ENCODE measurements around the gene SLC25A41.
"Not testable (repeated sequence)": the region's sequence is repeated elsewhere in the genome, so short reads cannot be mapped to it uniquely, and the experiment has no call there.

Gene SLC25A41

DNA sequence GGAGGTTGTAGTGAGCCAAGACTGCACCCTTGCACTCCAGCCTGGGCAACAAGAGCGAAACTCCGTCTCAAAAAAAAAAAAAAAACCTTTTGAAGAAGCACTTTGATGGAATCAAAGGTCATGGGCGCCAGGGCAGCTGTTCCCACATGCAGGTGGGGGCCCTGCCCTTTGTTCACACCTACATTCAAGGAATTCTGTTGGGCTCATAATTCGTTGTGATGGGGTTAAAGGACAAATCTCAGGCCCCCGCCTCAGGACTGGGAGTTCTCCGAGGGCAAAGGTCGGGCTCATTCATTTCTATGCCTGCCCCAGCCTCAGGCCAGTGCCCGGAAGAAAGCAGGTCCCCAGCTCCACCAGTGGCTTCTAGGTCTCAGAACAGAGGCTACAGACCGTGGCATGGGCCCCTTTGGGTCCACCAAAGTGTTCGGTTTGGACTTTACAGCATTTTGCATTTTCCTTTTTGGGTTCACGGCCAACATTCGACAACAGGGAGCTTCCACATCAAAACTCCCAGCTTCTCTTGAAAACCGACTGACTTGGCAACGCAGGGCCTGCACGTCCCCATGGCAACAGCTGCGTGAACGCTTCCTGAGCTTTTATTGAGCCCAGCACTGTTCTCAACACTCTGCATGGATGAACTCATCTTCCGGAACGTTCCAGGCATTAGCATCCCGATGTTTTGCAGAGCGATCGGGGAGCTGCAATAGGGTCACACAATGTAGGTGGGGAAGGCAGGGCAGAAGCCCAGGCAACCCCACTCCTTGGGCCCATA lies 30.5 kb downstream of the SLC25A41 start:
- DNase-seq, result no peak

GRCh38 chr19:6402058-6402457 lies 31.5 kb downstream of the SLC25A41 start:
- DNase-seq, result no peak

DNA sequence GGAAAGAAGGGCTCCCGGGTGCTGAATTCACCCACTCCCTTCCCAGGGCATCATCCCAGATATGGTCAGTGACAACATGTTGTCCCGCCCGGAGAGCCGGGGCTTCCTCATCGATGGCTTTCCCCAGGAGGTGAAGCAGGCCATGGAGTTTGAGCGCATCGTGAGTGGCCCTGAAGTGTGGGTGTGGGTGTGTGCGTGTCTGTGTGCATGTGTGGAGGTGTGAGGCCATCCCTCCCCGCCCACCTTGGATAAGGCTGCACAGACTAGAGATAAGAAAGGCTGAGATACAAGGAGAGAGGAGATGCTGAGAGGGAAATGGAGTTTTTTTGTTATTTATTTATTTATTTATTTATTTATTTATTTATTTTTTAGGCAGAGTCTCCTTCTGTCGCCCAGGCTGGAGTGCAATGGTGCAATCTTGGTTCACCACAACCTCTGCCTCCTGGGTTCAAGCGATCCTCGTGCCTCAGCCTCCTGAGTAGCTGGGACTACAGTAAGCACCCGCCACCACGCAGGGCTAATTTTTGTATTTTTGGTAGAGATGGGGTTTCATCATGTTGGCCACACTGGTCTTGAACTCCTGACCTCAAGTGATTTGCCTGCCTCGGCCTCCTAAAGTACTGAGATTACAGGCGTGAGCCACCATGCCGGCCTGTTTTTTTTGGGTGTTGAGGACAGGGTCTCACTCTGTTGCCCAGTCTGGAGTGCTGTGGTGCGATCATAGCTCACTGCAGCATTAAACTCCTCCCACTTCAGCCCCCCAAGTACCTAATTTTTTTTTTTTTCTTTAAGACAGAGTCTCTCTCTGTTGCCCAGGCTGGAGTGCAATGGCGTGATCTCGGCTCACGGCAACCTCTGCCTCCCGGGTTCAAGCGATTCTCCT lies 33.3 kb downstream of the SLC25A41 start:
- DNase-seq, result not testable (repeated sequence)

DNA sequence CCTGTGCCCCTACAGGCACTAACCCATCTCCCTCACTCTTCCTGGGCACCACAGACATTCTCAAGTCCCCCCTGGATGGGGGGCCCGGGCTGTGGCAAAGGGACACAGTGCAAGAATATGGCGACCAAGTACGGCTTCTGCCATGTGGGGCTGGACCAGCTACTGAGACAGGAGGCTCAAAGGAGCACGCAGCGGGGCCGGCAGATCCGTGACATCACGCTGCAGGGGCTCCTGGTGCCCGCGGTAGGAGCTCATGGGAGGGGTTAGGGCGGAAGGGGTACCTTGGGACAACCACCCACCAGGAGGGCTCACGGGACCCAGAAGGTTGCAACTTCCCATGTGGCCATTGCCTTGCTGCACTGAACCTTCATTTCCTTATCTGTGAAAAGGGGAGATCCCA lies 37.3 kb downstream of the SLC25A41 start:
- no peak for DNase-seq

- DNase-seq, result no peak
These were observed 38.7 kb downstream of the SLC25A41 start for GRCh38 chr19:6394831-6395230.

GRCh38 chr19:6393983-6394412 lies 39.6 kb downstream of the SLC25A41 start:
- peak; percentile 79 for DNase-seq

DNA sequence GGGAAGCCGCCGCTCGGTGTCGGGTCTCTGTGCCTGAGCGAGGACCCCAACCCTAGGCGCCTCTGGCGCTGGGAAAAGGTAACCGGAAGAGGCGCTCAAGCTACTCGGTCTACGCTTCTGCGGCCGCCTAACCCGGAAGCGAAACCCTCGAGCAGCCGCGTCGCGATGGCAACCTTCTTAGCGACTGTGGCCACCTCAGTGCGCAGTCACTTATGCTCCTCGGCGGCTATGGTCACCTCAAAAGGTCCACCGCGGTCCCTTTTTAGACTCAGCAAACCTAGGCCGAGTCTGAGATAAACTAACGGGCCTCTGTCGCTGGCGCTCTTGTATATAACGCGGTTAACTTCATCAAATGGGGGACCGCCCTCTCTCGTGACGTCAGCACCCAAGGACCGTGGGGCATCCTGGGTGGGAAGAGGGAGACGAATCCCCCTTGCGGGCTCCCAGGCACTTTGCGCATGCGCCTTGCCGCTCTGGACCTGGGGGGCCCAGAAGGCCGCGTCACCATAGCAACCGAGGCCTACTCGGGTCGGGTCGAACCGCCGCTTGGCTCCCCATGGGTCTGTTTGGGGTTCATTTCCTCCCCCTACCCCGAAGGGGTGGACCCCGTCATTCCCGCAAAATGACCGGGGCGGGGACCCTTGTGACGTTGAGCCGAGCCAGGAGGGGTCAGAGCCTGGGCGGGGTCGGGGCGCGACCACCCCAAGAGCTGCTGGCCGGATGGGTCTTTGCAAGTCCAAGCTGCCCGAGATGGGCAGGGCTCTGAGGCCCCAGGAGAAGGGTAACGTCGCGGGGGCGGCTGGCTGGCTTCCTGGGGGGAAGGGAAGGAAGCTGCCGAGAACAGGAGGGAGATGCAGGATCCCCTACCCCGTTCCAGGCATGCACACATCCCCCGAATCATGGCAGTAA lies 40.2 kb downstream of the SLC25A41 start, which contains the start of gene GTF2F1:
GTF2F1 (minus strand) TSS at position 91 of the 909 bp plus-strand sequence. CDS start 169 bp downstream, outside the sequence.
- peak; percentile 94 for DNase-seq

- DNase-seq, result no peak
These were observed 41.1 kb downstream of the SLC25A41 start for GRCh38 chr19:6392221-6393073.

DNA sequence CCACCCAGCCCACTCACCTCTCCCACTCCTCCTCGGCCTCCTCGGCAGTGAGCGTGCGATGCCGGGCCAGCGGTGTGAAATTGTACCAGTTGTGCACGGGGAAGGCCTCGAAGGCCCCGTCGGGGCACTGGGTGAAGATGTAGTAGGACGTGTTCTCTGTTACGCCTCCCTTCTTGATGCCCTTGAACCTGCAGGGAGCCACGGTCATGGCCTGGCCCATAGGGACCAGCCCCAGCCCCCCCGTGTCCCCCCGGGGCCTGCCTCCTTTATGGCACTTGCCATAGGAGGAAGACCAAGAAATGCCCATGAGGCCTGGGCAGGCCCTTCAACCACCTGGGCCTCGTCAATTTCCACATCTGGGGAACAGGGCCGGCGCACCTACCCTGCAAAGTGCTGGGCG lies 46.2 kb downstream of the SLC25A41 start:
- DNase-seq, result no peak

DNA sequence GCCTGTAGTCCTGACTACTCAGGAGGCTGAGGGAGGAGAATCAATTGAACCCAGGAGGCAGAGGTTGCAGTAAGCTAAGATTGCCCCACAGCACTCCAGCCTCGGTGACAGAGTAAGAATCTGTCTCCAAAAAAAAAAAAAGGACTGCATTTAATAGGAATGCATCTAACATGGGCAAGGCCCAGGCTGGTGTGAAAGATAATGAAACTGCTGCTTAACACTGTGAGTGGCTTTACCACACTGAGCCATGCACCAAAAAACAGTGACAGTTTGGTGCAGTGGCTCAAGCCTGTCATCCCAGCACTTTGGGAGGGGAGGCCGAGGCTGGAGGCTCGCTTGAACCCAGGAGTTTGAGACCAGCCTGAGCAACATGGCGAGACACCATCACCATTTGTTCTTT lies 49.2 kb downstream of the SLC25A41 start:
- DNase-seq, result no peak

DNA sequence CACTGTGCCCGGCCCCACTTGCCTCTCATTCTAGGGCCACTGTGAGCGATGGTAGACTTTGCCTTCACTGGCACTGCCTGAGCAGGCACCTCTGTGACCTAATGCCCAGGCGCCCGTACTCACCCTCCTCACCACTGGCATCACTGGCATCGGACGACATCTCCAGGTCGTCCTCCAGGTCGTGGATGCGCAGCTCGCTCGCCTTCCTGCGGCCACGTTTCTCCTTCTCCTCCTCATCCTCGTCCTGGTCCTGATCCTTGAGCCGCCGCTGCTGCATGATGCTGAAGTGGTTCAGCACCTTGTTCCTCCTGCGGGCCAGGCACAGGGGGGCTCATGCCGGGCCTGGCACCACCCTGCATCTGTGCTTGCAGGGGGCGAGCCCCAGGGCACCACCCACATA lies 50.4 kb downstream of the SLC25A41 start:
- DNase-seq, result no peak

GRCh38 chr19:6381030-6381750 lies 52.4 kb downstream of the SLC25A41 start:
- no peak for DNase-seq

- no peak for DNase-seq
These were observed 53.8 kb downstream of the SLC25A41 start for GRCh38 chr19:6379744-6380143.

GRCh38 chr19:6378486-6378885 lies 55.1 kb downstream of the SLC25A41 start:
- DNase-seq, result no peak

DNA sequence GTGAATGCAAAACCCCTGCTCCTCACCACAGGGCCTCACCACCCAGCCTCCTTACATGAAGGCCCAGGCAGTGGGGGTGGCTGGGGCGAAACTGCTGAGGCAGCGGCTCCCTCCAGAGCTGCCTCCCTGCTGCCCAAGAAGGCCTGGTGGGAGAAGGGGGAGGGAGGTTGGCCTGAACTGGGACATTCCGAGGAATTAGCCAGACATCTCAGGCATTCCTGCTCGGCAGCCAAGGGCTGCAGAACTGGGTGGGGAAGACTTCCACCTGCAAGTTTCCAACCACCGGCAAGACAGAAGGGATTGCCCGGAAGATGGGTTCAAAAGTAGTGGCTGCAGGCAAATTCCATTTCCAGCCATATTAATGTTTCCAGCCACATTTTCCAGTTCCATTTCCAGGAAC lies 55.5 kb downstream of the SLC25A41 start:
- no peak for DNase-seq

DNA sequence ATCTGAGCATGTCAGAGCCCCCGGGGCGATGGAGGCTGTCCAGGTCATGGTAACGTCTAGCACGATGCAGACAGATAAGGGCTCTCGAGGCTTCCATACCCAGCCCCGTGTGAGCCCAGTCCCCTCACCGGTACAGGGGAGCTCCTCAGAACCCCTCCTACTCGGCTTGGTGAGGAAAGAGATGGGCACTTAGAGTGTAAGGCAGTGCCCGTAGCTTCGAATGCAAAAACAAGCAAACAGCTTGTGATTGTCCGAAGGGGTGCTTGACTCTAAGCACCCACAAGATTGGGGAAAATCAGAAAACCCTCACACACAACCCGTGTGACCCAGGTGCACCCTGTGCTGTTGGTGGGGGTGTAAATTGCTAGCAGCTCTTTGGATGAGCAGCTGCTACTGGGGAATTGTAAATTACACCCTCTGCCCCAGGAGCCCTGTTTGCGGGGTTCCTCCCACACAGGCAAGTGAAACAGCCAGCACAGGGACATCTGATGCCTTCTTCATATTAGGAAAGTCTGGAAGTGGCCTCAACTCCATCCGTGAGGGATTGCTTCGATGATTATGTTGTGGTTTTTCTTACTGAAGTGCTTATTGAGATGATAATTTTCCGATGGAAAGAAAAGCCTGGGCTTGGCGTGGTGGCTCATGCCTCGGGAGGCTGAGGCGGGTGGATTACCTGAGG lies 56.9 kb downstream of the SLC25A41 start:
- DNase-seq, result no peak
